ENCODE measurements around the gene RUVBL1.

- TF ChIP-seq CTCF (IDR thresholded peaks at IDR 0.05) (no peak), EP300 (IDR thresholded peaks at IDR 0.05) (no peak), POLR2A (IDR thresholded peaks at IDR 0.05) (no peak)
Measured at GRCh38 chr3:128149650-128150049, 26.0 kb upstream of the RUVBL1 start.

Data from sigmoid colon (tissue), 4 donors.